AG09319 (cell line): ENCODE data around the gene EFNA4.
A peak's percentile ranks its signal among the peaks of the same experiment; 100 is the strongest.

Source experiments
- DNase-seq: peaks from one replicate; pipeline ENCODE4 v3.0.0-alpha.2; 2010; ENCODE audit warnings: low read depth; ENCODE audit errors: extremely low read depth
- CTCF ChIP-seq: IDR thresholded peaks from 2 replicates; pipeline ENCODE4 v1.5.1; 2011; ENCODE audit warnings: low read depth, mild to moderate bottlenecking, inconsistent platforms, low read length, moderate library complexity

EFNA4 gene

GRCh38 chr1:155040358-155041093 is 23.0 kb upstream of the EFNA4 start:
- TF ChIP-seq CTCF = no peak
- DNase-seq = no peak

GRCh38 chr1:155042789-155043188 is 20.8 kb upstream of the EFNA4 start:
- DNase-seq = no peak
- TF ChIP-seq CTCF = no peak

- TF ChIP-seq CTCF = no peak
- DNase-seq = no peak
Observed at GRCh38 chr1:155043301-155043702, 20.2 kb upstream of the EFNA4 start.

- no peak for TF ChIP-seq CTCF
- DNase-seq = no peak
Observed at GRCh38 chr1:155043793-155044192, 19.7 kb upstream of the EFNA4 start.

- TF ChIP-seq CTCF = no peak
- DNase-seq = no peak
Observed at GRCh38 chr1:155044365-155044764, 19.2 kb upstream of the EFNA4 start.

- peak; percentile 87 for TF ChIP-seq CTCF
- DNase-seq = peak; percentile 64
Observed at GRCh38 chr1:155044812-155045657, 18.5 kb upstream of the EFNA4 start.
